WTC11 (cell line): ENCODE results near the gene GRK6. TPM values are rescaled to one million over a fixed set of nuclear protein-coding genes. Genes with fewer than 3 reads are reported as not detected.

Source experiments
- ATAC-seq: fragments of 200-7000 bp; cut with Tn5 transposase; 2 replicates; pipeline ENCODE4 v1.10.0; 2021; ENCODE audit warnings: mild to moderate bottlenecking, moderate library complexity
- CTCF ChIA-PET: fragments of 300-600 bp; sonication (Branson Sonifier 250); formaldehyde crosslinking; loops from one replicate; lab custom pipeline; 2021; ENCODE audit warnings: antibody characterized with exemption; lab: Charles Lee
- POLR2A ChIA-PET: fragments of 350-600 bp; sonication (Branson Sonifier 250); formaldehyde crosslinking; loops from one replicate; lab custom pipeline; 2021; ENCODE audit warnings: antibody characterized with exemption; lab: Charles Lee
- DNase-seq: peaks from one replicate; pipeline ENCODE4 v3.0.0; 2021; ENCODE audit warnings: low spot score
- H3K27ac Mint-ChIP-seq: 2 replicates; pipeline ENCODE4 v1.8.0; 2021; ENCODE audit warnings: mixed read lengths
- H3K27me3 Mint-ChIP-seq: 2 replicates; pipeline ENCODE4 v1.8.0; 2021; ENCODE audit warnings: low read depth, mild to moderate bottlenecking, moderate library complexity, mixed read lengths
- H3K36me3 Mint-ChIP-seq: 2 replicates; pipeline ENCODE4 v1.8.0; 2021; ENCODE audit warnings: mixed read lengths
- H3K4me1 Mint-ChIP-seq: 2 replicates; pipeline ENCODE4 v1.8.0; 2022; ENCODE audit warnings: mixed read lengths
- H3K4me3 Mint-ChIP-seq: 2 replicates; pipeline ENCODE4 v1.8.0; 2021; ENCODE audit warnings: mild to moderate bottlenecking, moderate library complexity, mixed read lengths
- H3K9me3 Mint-ChIP-seq: 2 replicates; pipeline ENCODE4 v1.8.0; 2021; ENCODE audit warnings: mixed read lengths
- ATF1 ChIP-seq: sonication (generic); formaldehyde crosslinking; IDR thresholded peaks from 2 replicates; pipeline ENCODE4 v1.8.1; 2023; ENCODE audit warnings: mild to moderate bottlenecking, moderate library complexity, missing genetic modification reagents
- CREB1 ChIP-seq: sonication (generic); formaldehyde crosslinking; IDR thresholded peaks from 2 replicates; pipeline ENCODE4 v1.8.0; 2023; ENCODE audit warnings: mild to moderate bottlenecking, missing genetic modification reagents
- ESRRA ChIP-seq: sonication (generic); formaldehyde crosslinking; IDR thresholded peaks from 2 replicates; pipeline ENCODE4 v1.8.1; 2022; ENCODE audit warnings: mild to moderate bottlenecking, missing genetic modification reagents, borderline replicate concordance
- ETV6 ChIP-seq: sonication (generic); formaldehyde crosslinking; IDR thresholded peaks from 2 replicates; pipeline ENCODE4 v1.8.1; 2022; ENCODE audit warnings: mild to moderate bottlenecking, missing genetic modification reagents
- FOXJ3 ChIP-seq: sonication (generic); formaldehyde crosslinking; IDR thresholded peaks from 2 replicates; pipeline ENCODE4 v1.9.0; 2021; ENCODE audit warnings: missing genetic modification reagents, mild to moderate bottlenecking, borderline replicate concordance
- FOXK1 ChIP-seq: sonication (generic); formaldehyde crosslinking; IDR thresholded peaks from 2 replicates; pipeline ENCODE4 v1.8.0; 2022; ENCODE audit warnings: mild to moderate bottlenecking, moderate library complexity, missing genetic modification reagents
- GABPB1 ChIP-seq: sonication (generic); formaldehyde crosslinking; IDR thresholded peaks from 2 replicates; pipeline ENCODE4 v1.8.1; 2023; ENCODE audit warnings: mild to moderate bottlenecking, missing genetic modification reagents
- GRHL2 ChIP-seq: fragments of 250-450 bp; sonication (Bioruptor Pico); IDR thresholded peaks from 2 replicates; pipeline ENCODE4 v1.8.0; 2022; ENCODE audit warnings: mild to moderate bottlenecking, moderate library complexity; ENCODE audit not compliant: insufficient replicate concordance, severe bottlenecking
- NFATC4 ChIP-seq: fragments of 250-450 bp; sonication (Bioruptor Pico); IDR thresholded peaks from 2 replicates; pipeline ENCODE4 v1.9.0; 2021; ENCODE audit warnings: mild to moderate bottlenecking
- NR1H2 ChIP-seq: sonication (generic); formaldehyde crosslinking; IDR thresholded peaks from 2 replicates; pipeline ENCODE4 v1.9.0; 2021; ENCODE audit warnings: mild to moderate bottlenecking, moderate library complexity, missing genetic modification reagents
- NR2C2 ChIP-seq: sonication (generic); formaldehyde crosslinking; IDR thresholded peaks from 2 replicates; pipeline ENCODE4 v1.8.0; 2022; ENCODE audit warnings: mild to moderate bottlenecking, missing genetic modification reagents
- ZNF263 ChIP-seq: sonication (generic); formaldehyde crosslinking; IDR thresholded peaks from 2 replicates; pipeline ENCODE4 v1.8.1; 2022; ENCODE audit warnings: low read depth, mild to moderate bottlenecking, moderate library complexity, missing genetic modification reagents
- ZNF317 ChIP-seq: sonication (generic); formaldehyde crosslinking; IDR thresholded peaks from 2 replicates; pipeline ENCODE4 v1.8.1; 2023; ENCODE audit warnings: low read depth, mild to moderate bottlenecking, moderate library complexity, missing genetic modification reagents, borderline replicate concordance
- total RNA-seq: library from RNA; stranded (reverse); gene quantifications from 3 replicates; pipeline ENCODE4 v1.2.3, GENCODE V29; 2021
- TF ChIP-seq, protein P1 (sequence below): sonication (generic); formaldehyde crosslinking; IDR thresholded peaks from 2 replicates; pipeline ENCODE4 v1.8.1; 2023; ENCODE audit warnings: mild to moderate bottlenecking, missing genetic modification reagents, moderate library complexity
- TF ChIP-seq, protein P2 (sequence below): sonication (generic); formaldehyde crosslinking; IDR thresholded peaks from 2 replicates; pipeline ENCODE4 v1.8.0; 2023; ENCODE audit warnings: missing genetic modification reagents, mild to moderate bottlenecking, borderline replicate concordance
- TF ChIP-seq, protein P3 (sequence below): sonication (generic); formaldehyde crosslinking; IDR thresholded peaks from 2 replicates; pipeline ENCODE4 v1.8.1; 2022; ENCODE audit warnings: missing genetic modification reagents, borderline replicate concordance
- TF ChIP-seq, protein P4 (sequence below): sonication (generic); formaldehyde crosslinking; IDR thresholded peaks from 2 replicates; pipeline ENCODE4 v1.8.1; 2022; ENCODE audit warnings: low read depth, missing genetic modification reagents, borderline replicate concordance
- TF ChIP-seq, protein P5 (sequence below): fragments of 250-450 bp; sonication (Bioruptor Pico); conservative IDR thresholded peaks from 2 replicates; pipeline ENCODE4 v1.9.0; 2021; ENCODE audit warnings: mild to moderate bottlenecking
- TF ChIP-seq, protein P6 (sequence below): sonication (generic); formaldehyde crosslinking; IDR thresholded peaks from 2 replicates; pipeline ENCODE4 v1.8.0; 2022; ENCODE audit warnings: mild to moderate bottlenecking, missing genetic modification reagents
- TF ChIP-seq, protein P7 (sequence below): fragments of 250-450 bp; sonication (Bioruptor Pico); IDR thresholded peaks from 2 replicates; pipeline ENCODE4 v1.9.0; 2021; ENCODE audit warnings: moderate library complexity, mild to moderate bottlenecking, inconsistent platforms, borderline replicate concordance

The GRK6 gene
- total RNA-seq, 1 experiment from 2014 or later = 69.2 TPM

DNA sequence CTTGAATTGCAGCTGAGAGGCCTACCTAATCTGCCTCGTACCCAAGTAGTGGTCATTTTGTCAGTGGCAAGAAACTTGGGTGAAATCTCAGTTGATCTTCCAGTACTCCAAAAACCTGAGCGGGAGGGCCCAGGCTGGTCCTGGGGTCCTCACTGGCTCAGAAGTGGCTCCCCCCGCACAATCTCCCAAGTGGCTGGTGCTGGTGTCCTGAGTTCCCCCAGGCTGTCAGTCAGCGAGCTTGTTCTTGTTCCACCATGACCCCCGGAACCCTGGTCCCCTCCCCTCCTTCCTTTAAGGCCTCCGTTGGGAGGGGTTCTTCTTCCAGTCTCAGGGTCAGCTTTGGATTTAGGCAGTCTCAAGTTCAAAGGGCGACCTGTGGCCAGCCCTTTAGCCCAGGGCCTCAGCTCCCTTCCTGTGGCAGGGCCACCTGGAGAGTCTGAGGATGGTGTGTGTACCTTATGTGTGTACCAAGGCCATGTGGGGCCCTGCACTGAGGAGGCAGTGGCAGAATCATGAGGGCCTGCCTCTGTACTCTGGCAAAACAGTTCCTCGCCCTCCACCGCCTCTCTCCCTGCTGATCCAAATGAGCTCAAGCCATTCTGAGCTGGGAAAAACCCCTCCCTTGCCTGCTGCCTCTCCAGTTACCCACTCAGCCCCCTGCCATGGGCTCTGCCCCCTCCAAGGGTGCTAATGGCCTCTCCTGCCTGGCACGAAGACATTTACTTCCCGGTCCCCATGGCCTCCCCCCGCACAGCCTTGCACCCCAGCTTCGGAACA lies 51.4 kb downstream of the GRK6 start (continued):
- TF ChIP-seq, protein P1, sequence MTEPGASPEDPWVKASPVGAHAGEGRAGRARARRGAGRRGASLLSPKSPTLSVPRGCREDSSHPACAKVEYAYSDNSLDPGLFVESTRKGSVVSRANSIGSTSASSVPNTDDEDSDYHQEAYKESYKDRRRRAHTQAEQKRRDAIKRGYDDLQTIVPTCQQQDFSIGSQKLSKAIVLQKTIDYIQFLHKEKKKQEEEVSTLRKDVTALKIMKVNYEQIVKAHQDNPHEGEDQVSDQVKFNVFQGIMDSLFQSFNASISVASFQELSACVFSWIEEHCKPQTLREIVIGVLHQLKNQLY = no peak

DNA sequence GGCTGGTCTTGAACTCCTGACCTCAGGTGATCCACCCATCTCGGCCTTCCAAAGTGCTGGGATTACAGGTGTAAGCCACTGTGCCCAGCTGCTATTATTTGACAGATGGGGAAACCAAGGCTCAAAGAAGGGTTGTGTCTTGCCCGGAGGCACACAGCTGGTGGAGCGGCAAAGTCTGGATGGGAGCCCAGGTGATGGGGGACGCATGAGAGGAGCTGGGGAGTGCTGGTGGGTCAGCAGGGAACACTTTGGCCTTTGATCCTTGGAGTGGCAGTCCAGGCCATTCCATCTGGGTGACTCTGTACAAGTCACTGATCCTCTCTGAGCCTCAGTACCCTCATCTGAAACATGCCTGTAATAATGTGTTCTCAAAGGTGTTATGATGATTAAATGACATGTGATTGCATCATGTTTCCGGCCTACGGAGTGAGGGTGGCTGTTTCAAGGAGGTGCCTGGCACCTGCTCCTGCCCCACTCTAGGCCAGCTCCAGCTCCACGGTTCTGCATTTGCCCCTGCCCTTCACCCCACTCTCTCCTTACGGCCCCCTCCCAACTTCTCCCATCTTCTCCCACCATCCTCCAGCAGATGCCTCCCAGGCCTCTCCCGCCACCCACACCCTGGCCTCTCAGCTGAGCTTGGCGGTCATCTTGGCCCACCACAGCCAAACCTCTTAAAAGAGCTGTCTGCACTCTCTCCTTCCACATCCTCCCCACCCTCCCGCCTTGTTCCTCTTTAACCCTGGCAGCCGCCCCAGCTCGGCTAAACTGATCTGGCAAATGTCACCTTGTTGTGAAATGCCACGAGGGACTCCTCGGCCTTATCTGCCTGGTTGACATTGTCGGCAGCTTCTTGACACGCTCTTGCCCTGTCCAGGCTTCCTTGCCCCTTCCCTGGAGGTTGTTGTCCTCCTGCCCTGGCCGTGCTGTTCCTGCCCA lies 52.5 kb downstream of the GRK6 start:
- POLR2A ChIA-PET = interaction anchor here (0.9 to 5.9 kb wide), 4 partner anchors 14 to 24 kb away, joined by 8 to 43 read pairs (median 10); partner anchors contain the start of gene PDLIM7
- ATAC-seq (no peak), DNase-seq (no peak)
- H3K36me3 Mint-ChIP-seq = peaks cover 7% of the 10 kb centered on the region; the same call in 1 of the 2 replicates
- H3K9me3 Mint-ChIP-seq = no peaks in the 10 kb centered on the region
- H3K4me1 Mint-ChIP-seq = peaks cover 27% of the 10 kb centered on the region
- no peaks in the 10 kb centered on the region for H3K27me3 Mint-ChIP-seq
- CTCF ChIA-PET = interaction anchor here (0.9 to 16.7 kb wide), 7 partner anchors 14 to 169 kb away, joined by 3 to 230 read pairs (median 13); partner anchors contain the start of gene PDLIM7
- peak overlapping the region; percentile 57; the same call in 1 of the 2 replicates for H3K27ac Mint-ChIP-seq
- no peak overlapping the region for H3K4me3 Mint-ChIP-seq
- TF ChIP-seq ATF1 (CRISPR knock-in tag) (no peak), NR2C2 (CRISPR knock-in tag) (no peak), NFATC4 (CRISPR knock-in tag) (0 out of 2 replicates have a peak, but pooled peaks have one; percentile 35), FOXK1 (CRISPR knock-in tag) (no peak), ETV6 (no peak), ZNF263 (CRISPR knock-in tag) (no peak), ESRRA (no peak), GRHL2 (CRISPR knock-in tag) (no peak), ZNF317 (no peak), NR1H2 (CRISPR knock-in tag) (no peak), FOXJ3 (CRISPR knock-in tag) (no peak), CREB1 (no peak), GABPB1 (CRISPR knock-in tag) (peak; percentile 82)
- TF ChIP-seq, protein P2, sequence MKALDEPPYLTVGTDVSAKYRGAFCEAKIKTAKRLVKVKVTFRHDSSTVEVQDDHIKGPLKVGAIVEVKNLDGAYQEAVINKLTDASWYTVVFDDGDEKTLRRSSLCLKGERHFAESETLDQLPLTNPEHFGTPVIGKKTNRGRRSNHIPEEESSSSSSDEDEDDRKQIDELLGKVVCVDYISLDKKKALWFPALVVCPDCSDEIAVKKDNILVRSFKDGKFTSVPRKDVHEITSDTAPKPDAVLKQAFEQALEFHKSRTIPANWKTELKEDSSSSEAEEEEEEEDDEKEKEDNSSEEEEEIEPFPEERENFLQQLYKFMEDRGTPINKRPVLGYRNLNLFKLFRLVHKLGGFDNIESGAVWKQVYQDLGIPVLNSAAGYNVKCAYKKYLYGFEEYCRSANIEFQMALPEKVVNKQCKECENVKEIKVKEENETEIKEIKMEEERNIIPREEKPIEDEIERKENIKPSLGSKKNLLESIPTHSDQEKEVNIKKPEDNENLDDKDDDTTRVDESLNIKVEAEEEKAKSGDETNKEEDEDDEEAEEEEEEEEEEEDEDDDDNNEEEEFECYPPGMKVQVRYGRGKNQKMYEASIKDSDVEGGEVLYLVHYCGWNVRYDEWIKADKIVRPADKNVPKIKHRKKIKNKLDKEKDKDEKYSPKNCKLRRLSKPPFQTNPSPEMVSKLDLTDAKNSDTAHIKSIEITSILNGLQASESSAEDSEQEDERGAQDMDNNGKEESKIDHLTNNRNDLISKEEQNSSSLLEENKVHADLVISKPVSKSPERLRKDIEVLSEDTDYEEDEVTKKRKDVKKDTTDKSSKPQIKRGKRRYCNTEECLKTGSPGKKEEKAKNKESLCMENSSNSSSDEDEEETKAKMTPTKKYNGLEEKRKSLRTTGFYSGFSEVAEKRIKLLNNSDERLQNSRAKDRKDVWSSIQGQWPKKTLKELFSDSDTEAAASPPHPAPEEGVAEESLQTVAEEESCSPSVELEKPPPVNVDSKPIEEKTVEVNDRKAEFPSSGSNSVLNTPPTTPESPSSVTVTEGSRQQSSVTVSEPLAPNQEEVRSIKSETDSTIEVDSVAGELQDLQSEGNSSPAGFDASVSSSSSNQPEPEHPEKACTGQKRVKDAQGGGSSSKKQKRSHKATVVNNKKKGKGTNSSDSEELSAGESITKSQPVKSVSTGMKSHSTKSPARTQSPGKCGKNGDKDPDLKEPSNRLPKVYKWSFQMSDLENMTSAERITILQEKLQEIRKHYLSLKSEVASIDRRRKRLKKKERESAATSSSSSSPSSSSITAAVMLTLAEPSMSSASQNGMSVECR (CRISPR knock-in tag) = no peak
- TF ChIP-seq, protein P3, sequence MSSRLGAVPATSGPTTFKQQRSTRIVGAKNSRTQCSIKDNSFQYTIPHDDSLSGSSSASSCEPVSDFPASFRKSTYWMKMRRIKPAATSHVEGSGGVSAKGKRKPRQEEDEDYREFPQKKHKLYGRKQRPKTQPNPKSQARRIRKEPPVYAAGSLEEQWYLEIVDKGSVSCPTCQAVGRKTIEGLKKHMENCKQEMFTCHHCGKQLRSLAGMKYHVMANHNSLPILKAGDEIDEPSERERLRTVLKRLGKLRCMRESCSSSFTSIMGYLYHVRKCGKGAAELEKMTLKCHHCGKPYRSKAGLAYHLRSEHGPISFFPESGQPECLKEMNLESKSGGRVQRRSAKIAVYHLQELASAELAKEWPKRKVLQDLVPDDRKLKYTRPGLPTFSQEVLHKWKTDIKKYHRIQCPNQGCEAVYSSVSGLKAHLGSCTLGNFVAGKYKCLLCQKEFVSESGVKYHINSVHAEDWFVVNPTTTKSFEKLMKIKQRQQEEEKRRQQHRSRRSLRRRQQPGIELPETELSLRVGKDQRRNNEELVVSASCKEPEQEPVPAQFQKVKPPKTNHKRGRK (CRISPR knock-in tag) = no peak
- TF ChIP-seq, protein P4, sequence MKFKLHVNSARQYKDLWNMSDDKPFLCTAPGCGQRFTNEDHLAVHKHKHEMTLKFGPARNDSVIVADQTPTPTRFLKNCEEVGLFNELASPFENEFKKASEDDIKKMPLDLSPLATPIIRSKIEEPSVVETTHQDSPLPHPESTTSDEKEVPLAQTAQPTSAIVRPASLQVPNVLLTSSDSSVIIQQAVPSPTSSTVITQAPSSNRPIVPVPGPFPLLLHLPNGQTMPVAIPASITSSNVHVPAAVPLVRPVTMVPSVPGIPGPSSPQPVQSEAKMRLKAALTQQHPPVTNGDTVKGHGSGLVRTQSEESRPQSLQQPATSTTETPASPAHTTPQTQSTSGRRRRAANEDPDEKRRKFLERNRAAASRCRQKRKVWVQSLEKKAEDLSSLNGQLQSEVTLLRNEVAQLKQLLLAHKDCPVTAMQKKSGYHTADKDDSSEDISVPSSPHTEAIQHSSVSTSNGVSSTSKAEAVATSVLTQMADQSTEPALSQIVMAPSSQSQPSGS (CRISPR knock-in tag) = no peak
- TF ChIP-seq, protein P5, sequence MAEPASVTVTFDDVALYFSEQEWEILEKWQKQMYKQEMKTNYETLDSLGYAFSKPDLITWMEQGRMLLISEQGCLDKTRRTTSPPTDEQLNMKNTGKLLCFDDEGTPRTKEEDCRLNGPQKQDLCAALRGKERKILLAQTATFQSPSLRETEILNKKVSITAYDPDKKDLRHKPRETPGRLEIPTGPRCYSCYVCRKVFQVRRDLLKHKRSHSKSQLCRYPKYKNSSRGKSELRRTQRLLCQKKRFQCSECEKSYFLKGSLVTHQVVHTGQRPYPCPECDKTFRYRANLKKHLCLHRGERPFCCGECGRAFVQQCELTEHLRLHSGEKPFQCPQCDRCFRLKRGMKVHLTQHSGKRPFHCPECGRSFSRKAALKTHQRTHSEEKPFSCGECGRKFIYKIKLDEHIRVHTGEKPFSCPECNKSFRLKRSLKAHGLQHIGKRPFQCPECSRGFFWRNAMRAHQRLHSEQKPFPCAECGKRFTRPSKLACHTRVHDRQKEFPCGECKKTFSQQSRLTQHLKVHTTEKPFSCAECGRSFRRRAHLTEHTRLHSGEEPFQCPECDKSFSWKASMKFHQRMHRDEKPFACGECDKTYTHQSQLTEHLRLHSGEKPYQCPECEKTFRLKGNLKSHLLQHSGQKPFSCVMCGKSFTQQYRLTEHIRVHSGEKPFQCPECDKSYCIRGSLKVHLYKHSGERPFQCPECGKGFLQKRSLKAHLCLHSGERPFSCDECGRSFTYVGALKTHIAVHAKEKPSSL (CRISPR knock-in tag) = no peak
- TF ChIP-seq, protein P6, sequence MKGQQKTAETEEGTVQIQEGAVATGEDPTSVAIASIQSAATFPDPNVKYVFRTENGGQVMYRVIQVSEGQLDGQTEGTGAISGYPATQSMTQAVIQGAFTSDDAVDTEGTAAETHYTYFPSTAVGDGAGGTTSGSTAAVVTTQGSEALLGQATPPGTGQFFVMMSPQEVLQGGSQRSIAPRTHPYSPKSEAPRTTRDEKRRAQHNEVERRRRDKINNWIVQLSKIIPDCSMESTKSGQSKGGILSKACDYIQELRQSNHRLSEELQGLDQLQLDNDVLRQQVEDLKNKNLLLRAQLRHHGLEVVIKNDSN (CRISPR knock-in tag) = no peak
- TF ChIP-seq, protein P7, sequence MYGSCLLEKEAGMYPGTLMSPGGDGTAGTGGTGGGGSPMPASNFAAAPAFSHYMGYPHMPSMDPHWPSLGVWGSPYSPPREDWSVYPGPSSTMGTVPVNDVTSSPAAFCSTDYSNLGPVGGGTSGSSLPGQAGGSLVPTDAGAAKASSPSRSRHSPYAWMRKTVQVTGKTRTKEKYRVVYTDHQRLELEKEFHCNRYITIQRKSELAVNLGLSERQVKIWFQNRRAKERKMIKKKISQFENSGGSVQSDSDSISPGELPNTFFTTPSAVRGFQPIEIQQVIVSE (CRISPR knock-in tag) = peak; percentile 21; the same call in 1 of the 2 replicates
